Ishikawa (cell line): Measurements from ENCODE around the gene NLRP1.

Experiments
- CEBPB ChIP-seq: IDR thresholded peaks from 2 replicates; pipeline ENCODE4 v1.6.1; 2012
- CREB1 ChIP-seq: IDR thresholded peaks from 2 replicates; pipeline ENCODE4 v1.6.1; 2012; ENCODE audit warnings: low read depth
- EGR1 ChIP-seq: IDR thresholded peaks from 2 replicates; pipeline ENCODE4 v1.6.1; 2012
- EP300 ChIP-seq: IDR thresholded peaks from 2 replicates; pipeline ENCODE4 v1.6.1; 2012; ENCODE audit warnings: borderline replicate concordance
- MAX ChIP-seq: IDR thresholded peaks from 2 replicates; pipeline ENCODE4 v1.6.1; 2012
- NFIC ChIP-seq: IDR thresholded peaks from 2 replicates; pipeline ENCODE4 v1.6.1; 2012
- RAD21 ChIP-seq: IDR thresholded peaks from 2 replicates; pipeline ENCODE4 v1.6.1; 2012; ENCODE audit warnings: low read depth
- REST ChIP-seq: IDR thresholded peaks from 2 replicates; pipeline ENCODE4 v1.6.1; 2012; ENCODE audit warnings: low read depth, mild to moderate bottlenecking
- TAF1 ChIP-seq: IDR thresholded peaks from 2 replicates; pipeline ENCODE4 v1.6.1; 2012; ENCODE audit warnings: low read depth, mild to moderate bottlenecking
- TCF12 ChIP-seq: IDR thresholded peaks from 2 replicates; pipeline ENCODE4 v1.6.1; 2012; ENCODE audit warnings: low read depth
- TEAD4 ChIP-seq: IDR thresholded peaks from 2 replicates; pipeline ENCODE4 v1.6.1; 2012
- YY1 ChIP-seq: IDR thresholded peaks from 2 replicates; pipeline ENCODE4 v1.6.1; 2012; ENCODE audit warnings: low read depth
- ZBTB7A ChIP-seq: IDR thresholded peaks from 2 replicates; pipeline ENCODE4 v1.6.1; 2012; ENCODE audit warnings: low read depth

- TF ChIP-seq CEBPB (no peak), EGR1 (no peak), YY1 (no peak), EP300 (no peak), RAD21 (no peak), TEAD4 (no peak), ZBTB7A (no peak), REST (no peak), CREB1 (no peak), TAF1 (no peak), NFIC (no peak), MAX (no peak), TCF12 (no peak)
These were observed 31.5 kb downstream of the NLRP1 start for GRCh38 chr17:5552841-5553240.
